HL-60 (cell line): ENCODE results near the gene RIMBP3C.
"Not testable (repeated sequence)": the region's sequence is repeated elsewhere in the genome, so short reads cannot be mapped to it uniquely, and the experiment has no call there.

Experiments
- DNase-seq, 2 experiments: peaks; one replicate each; pipeline ENCODE4 v3.0.0-alpha.2; 2010 to 2020; ENCODE audit warnings: low read depth in 1 of 2, low spot score in 1 of 2
- H3K27ac ChIP-seq: fragments of 250-450 bp; sonication (Bioruptor Pico); replicated peaks from 2 replicates; pipeline ENCODE4 v1.5.1; 2020; ENCODE audit warnings: mild to moderate bottlenecking, moderate library complexity
- H3K27me3 ChIP-seq: fragments of 250-450 bp; sonication (Bioruptor Pico); 2 replicates; pipeline ENCODE4 v1.5.1; 2021; ENCODE audit warnings: mild to moderate bottlenecking, moderate library complexity; ENCODE audit not compliant: insufficient read depth, poor library complexity, severe bottlenecking
- H3K4me3 ChIP-seq: replicated peaks from 2 replicates; pipeline ENCODE4 v1.5.1; 2011; ENCODE audit warnings: mild to moderate bottlenecking, control low read depth, low read length; ENCODE audit not compliant: insufficient read depth
- CTCF ChIP-seq: IDR thresholded peaks from one replicate; pipeline ENCODE4 v1.5.1; 2011; ENCODE audit warnings: low read length, control low read depth, inconsistent platforms; ENCODE audit not compliant: insufficient read depth
- GABPA ChIP-seq: IDR thresholded peaks from 2 replicates; pipeline ENCODE4 v1.6.1; 2012; ENCODE audit warnings: low read depth
- POLR2AphosphoS5 ChIP-seq: IDR thresholded peaks from 2 replicates; pipeline ENCODE4 v1.6.1; 2012; ENCODE audit warnings: low read depth
- REST ChIP-seq: IDR thresholded peaks from 2 replicates; pipeline ENCODE4 v1.6.1; 2012; ENCODE audit warnings: low read depth; ENCODE audit not compliant: insufficient replicate concordance
- SPI1 ChIP-seq: IDR thresholded peaks from 2 replicates; pipeline ENCODE4 v1.6.1; 2012; ENCODE audit warnings: low read depth, mild to moderate bottlenecking, borderline replicate concordance

The RIMBP3C gene

DNA sequence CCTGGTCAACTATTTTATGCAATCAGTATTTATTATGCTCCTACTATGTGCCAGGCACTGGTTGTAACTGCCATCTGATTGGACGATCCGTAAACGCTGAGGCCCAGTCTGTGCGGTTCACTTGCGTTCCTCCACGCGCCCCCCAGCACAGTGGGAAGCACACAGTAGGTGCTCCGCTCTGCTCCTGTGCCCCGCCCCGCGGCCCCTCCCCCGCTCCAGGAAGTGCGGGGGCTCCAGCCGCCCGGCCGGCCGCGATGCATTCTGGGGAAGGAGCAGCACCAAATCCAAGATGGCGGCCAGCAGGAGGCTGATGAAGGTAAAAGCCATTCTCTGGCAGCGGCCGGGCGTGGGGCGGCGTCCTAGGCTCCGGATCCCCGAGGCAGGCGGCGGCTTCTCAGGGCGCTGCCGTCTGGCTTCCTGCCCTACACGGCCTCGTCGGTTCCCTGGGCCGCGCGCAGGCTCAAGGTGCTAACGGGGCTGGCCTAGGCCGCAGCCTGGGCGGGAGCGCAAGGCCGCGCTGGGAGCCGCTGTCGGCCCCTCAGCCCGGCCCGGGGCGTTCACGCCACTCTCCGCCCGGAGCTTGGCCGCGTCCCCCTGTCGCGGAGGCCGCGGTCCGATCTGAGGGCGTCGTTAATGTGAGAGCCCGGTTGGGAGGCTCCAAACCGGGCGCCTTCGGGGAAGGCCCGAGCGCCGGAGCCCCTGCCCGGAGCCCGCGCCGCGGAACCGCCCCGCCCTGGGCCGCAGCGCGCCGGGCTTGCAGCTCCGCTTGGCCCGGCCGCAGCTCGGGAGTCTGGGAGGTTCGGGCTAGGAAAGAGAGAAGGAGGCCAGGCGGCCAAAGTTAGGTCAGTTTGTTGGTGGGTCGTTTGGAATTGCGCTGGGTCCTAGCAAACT is 16.4 kb upstream of the RIMBP3C start, which contains the start of gene UBE2L3:
Gene UBE2L3, plus strand, starts transcription at position 259 of the 891 bp plus-strand sequence. Its CDS starts 31 bp downstream, at position 290.
- Histone ChIP-seq H3K4me3 (peak within 1 kb of the TSS; percentile 59), H3K27me3 (no peaks in the 10 kb centered on the region), H3K27ac (peak within 1 kb of the TSS; percentile 93)
- TF ChIP-seq SPI1 (peak; percentile 2; the same call in 1 of the 2 replicates), REST (peak; percentile 53), GABPA (no peak), POLR2AphosphoS5 (peak; percentile 75; the same call in 1 of the 2 replicates), CTCF (no peak)
- peak; percentile 67 to 80 for DNase-seq

GRCh38 chr22:21564411-21564810 is 13.2 kb upstream of the RIMBP3C start:
- H3K27ac ChIP-seq = no peak overlapping the region
- no peak for DNase-seq
- H3K4me3 ChIP-seq = no peak overlapping the region
- no peaks in the 10 kb centered on the region for H3K27me3 ChIP-seq
- no peak for TF ChIP-seq GABPA
- TF ChIP-seq CTCF = no peak
- no peak for TF ChIP-seq POLR2AphosphoS5
- no peak for TF ChIP-seq SPI1
- no peak for TF ChIP-seq REST

GRCh38 chr22:21563912-21564311 is 12.7 kb upstream of the RIMBP3C start:
- no peak for DNase-seq
- no peak for TF ChIP-seq CTCF
- no peak for TF ChIP-seq POLR2AphosphoS5
- TF ChIP-seq GABPA = no peak
- TF ChIP-seq REST = no peak
- no peak for TF ChIP-seq SPI1
- no peak overlapping the region for H3K4me3 ChIP-seq
- no peaks in the 10 kb centered on the region for H3K27me3 ChIP-seq
- H3K27ac ChIP-seq = no peak overlapping the region

- H3K27me3 ChIP-seq, H3K27ac ChIP-seq, DNase-seq, H3K4me3 ChIP-seq: not testable (repeated sequence)
Measured at GRCh38 chr22:21560657-21561056, 9.4 kb upstream of the RIMBP3C start.

- H3K4me3 ChIP-seq, H3K27me3 ChIP-seq, DNase-seq, H3K27ac ChIP-seq: not testable (repeated sequence)
Measured at GRCh38 chr22:21559345-21560125, 8.3 kb upstream of the RIMBP3C start.
